NCI-H2029 treated with DMSO at 0.1 percent for 48 hours (cell line): ENCODE results near the gene SPTBN5.

Experiments used
- DNase-seq: peaks from one replicate; lab custom pipeline; 2025; lab: John Stamatoyannopoulos, UW

SPTBN5 gene

GRCh38 chr15:41926185-41927056, 32.6 kb upstream of the SPTBN5 start:
- no peak for DNase-seq

DNA sequence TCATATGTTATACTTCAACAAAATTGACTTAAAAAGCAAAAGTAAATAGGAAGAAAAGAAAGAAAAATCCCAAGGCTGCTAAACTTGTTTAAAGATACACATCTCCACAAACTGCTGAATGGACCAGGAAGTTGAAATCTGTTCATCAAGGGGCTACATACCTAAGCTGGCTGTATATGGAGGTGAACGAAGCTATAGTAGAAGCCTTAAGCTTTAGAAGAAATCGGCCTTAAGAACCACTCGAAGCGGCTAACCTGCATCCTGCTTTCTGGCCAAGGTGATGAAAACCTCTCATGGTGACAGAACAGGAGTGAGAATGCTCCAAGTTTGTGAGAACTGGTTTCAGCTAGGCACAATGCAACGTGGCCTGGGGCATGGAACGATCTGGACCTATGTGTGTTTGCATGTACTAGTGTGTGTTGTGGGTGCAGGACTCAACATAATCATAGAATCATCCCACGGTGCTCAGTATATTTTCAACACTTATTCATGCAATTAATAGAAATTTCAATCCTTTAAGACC, 31.3 kb upstream of the SPTBN5 start:
- no peak for DNase-seq

DNA sequence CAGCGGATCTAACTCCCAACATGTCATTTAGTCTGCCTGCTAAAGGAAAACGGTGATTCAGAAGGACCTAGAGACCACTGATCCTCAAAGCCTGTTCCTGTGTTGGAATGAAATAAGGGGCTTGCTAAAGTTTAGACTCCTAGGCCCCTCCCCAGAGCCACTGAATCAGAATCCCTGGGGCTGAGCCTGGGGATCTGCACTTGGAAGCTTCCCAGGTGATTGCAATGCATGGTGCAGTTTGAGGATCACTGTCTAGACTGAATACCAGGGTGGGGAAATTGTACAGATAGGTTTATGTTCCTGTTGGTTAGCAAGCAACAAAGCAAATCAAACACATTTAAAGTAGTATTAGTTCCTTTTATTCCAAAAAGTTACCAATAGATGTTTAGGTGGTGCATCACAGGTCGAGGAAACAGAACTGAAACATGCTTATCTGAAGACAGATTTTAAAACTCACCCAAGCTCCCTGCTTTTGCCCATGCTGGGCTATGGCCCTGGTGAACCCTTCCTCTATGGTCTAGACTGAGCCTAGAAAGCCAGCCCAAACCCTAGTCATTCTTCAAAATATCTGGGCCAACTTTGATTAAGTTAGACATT, 29.6 kb upstream of the SPTBN5 start:
- no peak for DNase-seq

GRCh38 chr15:41922353-41922752, 28.5 kb upstream of the SPTBN5 start:
- no peak for DNase-seq

- DNase-seq = no peak
Measured at GRCh38 chr15:41921639-41922038, 27.8 kb upstream of the SPTBN5 start.

DNA sequence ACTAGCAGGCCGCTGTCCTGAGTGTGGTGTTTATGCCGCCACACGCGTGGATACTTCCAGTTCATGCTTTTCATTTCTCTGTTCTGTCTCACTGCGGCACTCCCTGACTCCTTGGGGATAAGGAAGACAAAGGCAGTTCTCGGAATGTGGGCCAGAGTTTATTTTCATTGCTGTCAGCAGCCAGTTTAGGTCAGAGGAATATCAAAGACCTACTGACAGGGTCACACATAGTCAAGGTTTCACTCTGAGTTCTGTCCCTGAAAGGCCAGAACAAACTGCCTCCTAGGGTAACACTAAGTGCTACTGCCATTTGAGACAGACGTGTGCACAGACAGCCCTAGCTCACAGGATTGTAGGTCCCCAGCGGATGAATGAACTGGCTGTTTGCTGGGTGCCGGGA, 27.3 kb upstream of the SPTBN5 start:
- no peak for DNase-seq

GRCh38 chr15:41919954-41920538, 26.2 kb upstream of the SPTBN5 start:
- DNase-seq = no peak

DNA sequence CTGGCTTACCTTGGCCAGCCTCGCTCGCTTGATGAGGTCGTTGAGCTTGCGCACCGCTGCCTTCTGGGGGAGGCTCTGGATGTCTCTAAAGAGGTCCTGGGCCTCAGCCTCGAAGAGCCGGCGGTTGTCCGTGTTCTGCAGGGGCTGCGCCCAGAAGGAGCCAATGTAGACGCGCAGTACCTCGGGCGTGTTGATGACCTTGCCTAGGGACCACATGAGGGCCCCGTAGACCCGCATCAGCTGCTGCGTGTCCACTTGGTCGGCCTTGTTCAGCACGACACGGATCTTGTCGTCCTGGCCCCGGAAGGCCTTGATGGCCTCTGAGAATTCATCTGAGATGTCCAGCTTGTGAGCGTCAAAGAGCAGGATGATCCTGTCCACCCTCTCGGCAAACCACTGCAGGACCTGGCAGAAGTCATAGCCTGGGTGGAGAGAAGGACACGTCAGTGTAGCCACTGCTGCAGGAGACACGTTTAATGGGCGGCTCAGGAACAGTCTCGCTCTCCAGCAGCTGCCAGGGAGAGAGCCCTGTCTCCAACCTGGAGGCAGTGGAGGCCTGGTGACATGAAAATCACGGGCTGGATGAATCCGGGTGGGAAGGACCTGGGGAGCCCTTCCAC, 25.5 kb upstream of the SPTBN5 start:
- DNase-seq = no peak

GRCh38 chr15:41918506-41919126, 24.8 kb upstream of the SPTBN5 start:
- DNase-seq = no peak

DNA sequence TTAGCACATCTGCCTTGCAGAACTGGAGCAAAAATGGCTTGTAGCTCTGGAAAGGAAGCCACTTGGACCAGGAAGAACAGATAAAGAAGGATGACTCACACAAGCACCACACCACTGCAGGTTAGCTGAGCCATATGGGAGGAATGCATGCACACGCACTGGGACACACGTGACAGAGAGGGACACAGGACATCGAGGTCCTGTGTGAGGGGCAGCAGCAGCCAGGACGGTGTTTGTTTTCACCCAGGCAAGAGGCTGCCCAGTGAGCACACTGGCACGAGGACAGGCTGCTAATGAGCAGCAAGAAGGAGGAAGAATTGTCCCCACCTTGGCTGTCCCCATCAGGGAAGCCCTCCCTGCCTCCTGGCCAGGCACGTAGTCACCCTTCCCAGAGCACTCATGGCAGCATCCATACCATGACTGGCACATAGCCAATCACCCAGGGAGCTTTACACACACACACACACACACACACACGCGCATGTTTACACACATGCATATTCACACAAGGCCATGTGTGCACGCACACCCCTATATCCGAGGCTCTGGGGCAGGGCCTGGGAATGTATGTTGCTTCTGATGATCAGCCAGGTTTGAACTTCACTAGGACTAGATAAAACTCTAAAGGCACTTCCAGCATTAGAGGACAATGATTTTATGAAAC, 24.0 kb upstream of the SPTBN5 start:
- no peak for DNase-seq

DNA sequence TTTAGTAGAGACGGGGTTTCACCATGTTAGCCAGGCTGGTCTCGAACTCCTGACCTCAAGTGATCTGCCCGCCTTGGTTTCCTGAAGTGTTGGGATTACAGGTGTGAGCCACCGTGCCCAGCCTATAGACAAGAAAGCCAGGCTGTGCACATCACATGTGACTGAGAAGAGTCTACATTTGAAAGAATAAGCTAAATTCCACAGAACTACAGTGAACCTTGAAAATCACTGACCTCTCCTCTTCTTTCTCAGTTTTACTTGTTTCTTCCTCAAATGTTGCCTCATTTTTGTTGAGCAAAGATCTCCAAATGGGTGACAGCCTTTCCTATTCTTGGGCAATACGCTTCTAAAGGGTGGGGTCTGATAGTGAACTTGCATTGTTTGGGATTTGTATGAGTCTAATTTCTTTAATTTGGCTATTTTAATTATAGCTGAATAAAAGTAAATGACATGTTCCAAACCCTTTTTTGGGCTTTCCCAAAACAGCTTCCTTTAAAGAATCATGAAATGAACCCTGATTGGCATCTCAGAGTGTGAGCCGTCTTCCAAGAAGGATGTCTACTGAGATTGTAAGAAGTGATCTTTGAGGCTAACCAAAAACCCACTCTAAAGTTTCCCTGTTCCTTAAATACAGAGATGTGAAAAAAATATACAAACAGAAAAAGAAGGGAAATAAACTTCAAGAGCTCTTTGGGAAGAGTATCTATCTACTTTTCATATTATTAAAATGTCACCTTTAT, 21.6 kb upstream of the SPTBN5 start:
- DNase-seq = no peak

- no peak for DNase-seq
Measured at GRCh38 chr15:41914411-41914810, 20.6 kb upstream of the SPTBN5 start.

- no peak for DNase-seq
Measured at GRCh38 chr15:41913256-41913655, 19.4 kb upstream of the SPTBN5 start.

DNA sequence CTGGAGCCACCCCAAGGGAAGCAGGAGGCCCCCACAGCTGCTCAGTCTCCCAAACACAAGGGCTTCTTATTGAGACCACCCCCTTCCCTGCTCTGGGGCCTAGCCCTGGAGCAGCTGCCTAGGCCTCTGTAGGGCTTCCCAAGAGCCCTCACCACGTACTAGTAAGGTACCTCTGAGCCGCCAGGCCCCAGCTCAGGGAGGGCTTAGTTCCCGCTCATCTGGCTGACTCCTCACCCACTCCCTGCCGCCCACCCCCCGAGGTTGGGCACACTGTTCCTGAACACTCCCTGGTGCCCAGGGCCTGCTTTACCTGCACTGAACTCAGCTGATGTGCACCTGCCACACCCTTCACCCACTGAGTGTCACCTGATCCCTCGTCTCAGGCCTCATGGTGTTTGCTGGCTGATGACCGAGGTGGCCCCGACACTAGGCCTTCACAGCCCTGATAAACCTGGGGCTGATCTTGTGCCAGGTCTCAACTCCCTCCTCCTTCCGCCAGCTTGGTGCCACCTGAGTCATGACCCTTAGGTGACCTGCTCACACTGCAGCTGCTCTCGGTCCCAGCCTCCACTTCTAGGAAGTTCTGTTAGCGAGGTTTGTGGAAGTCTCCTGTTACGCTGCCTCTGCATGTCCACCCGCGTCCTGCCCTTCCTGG, 18.0 kb upstream of the SPTBN5 start:
- DNase-seq = no peak

GRCh38 chr15:41908736-41909461, 15.0 kb upstream of the SPTBN5 start:
- no peak for DNase-seq

GRCh38 chr15:41907141-41907540, 13.3 kb upstream of the SPTBN5 start:
- no peak for DNase-seq

- no peak for DNase-seq
Measured at GRCh38 chr15:41906608-41907007, 12.8 kb upstream of the SPTBN5 start.

DNA sequence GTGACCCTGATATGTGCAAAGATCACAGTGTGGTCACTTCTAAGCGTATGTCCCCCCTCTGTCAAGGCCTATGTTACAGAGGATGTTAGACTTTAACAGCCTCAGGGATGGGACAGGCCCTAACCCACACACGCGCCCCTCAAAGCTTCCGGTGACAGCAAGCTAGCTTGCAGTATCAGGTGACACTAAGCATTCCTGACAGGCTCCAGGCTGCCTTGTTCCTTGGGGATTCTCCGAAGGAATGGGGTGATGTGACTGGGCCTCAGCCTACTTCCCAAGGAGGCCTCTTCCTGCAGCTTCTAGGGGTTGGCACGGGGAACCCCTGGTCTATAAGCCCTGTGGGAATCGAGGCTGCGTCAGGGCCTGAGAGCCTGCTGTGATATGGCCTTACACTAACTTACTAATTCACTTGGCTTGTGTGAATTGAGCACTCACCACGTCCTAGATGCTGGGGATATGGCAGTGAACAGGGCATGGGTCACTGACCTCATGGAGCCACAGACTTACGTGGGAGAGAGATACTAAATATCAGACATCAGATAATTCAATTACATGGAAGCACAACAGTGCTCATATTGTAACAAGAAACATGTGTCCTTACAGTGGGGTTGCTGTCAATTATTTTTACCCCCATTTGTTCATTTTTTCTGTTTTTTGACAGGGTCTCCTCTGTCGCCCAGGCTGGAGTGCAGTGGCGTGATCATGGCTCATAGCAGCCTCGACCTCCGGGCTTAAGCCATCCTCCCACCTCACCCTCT, 11.4 kb upstream of the SPTBN5 start:
- no peak for DNase-seq

DNA sequence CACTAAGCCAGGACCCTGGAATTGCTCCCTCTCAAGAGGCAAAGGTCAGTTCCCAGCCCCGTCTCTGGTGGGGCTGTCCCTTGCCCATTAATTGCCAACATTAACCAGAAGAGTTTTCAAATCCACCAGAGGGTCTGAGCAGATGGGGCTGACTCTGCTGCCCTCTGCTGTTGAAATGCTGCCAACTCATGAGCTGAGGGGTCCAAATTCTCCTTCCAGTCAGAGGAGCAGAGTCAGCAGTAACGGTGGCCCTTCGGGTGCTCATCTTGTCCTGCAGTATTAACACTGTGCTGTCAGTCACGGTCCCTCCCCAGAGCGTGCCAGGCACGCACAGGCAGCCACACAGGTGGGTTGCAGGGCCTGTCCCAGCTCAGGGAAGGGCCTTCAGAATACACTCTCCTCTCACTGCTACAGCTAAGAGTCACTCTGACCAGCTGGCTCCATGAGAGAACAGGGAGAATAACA, 10.7 kb upstream of the SPTBN5 start:
- no peak for DNase-seq
